ENCODE measurements around the gene MOGAT3.

Gene MOGAT3

GRCh38 chr7:101235050-101235449 is 34.2 kb upstream of the MOGAT3 start:
- Histone ChIP-seq H3K79me2 (ENCODE audit: control insufficient read depth, insufficient read depth, low read length) (no peaks in the 10 kb centered on the region), H2BK15ac (replicated peaks; ENCODE audit: low read depth) (no peak overlapping the region), H2BK120ac (ENCODE audit: low read depth, low read length) (no peak overlapping the region), H3K27ac (ENCODE audit: low read depth, low read length) (no peak overlapping the region), H2BK5ac (ENCODE audit: low read length) (no peak overlapping the region), H3K79me1 (ENCODE audit: low read length) (no peaks in the 10 kb centered on the region), H3K36me3 (ENCODE audit: control insufficient read depth, insufficient read depth, low read length) (no peaks in the 10 kb centered on the region), H3K4me1 (ENCODE audit: control insufficient read depth, low read depth, low read length) (peaks cover 5% of the 10 kb centered on the region), H4K8ac (ENCODE audit: low read depth, low read length) (no peak overlapping the region), H3K9ac (ENCODE audit: low read length) (no peak overlapping the region), H3K4ac (ENCODE audit: low read depth, low read length) (no peak overlapping the region), H3K56ac (ENCODE audit: low read length) (no peak overlapping the region), H3K4me2 (ENCODE audit: low read length) (no peak overlapping the region), H3K4me3 (ENCODE audit: low read length) (no peak overlapping the region), H3K23ac (ENCODE audit: low read length) (no peak overlapping the region), H3K18ac (ENCODE audit: low read length) (no peak overlapping the region), H4K5ac (ENCODE audit: low read length) (no peak overlapping the region), H2AK5ac (ENCODE audit: low read length) (no peak overlapping the region), H3K27me3 (ENCODE audit: insufficient read depth, low read length, poor library complexity) (no peaks in the 10 kb centered on the region)
- WGBS (ENCODE audit: extremely low coverage, insufficient coverage, low lambda C conversion rate) = no CpG with 5 or more reads among the region's 11 CpGs
- DNase-seq = peak; percentile 42

GRCh38 chr7:101234636-101235035 is 33.8 kb upstream of the MOGAT3 start:
- Histone ChIP-seq H3K27me3 (ENCODE audit: insufficient read depth, low read length, poor library complexity) (no peaks in the 10 kb centered on the region), H3K56ac (ENCODE audit: low read length) (no peak overlapping the region), H3K4me1 (ENCODE audit: control insufficient read depth, low read depth, low read length) (peaks cover 5% of the 10 kb centered on the region), H3K4ac (ENCODE audit: low read depth, low read length) (no peak overlapping the region), H4K5ac (ENCODE audit: low read length) (no peak overlapping the region), H3K79me2 (ENCODE audit: control insufficient read depth, insufficient read depth, low read length) (no peaks in the 10 kb centered on the region), H3K79me1 (ENCODE audit: low read length) (no peaks in the 10 kb centered on the region), H2BK5ac (ENCODE audit: low read length) (no peak overlapping the region), H3K18ac (ENCODE audit: low read length) (no peak overlapping the region), H3K36me3 (ENCODE audit: control insufficient read depth, insufficient read depth, low read length) (no peaks in the 10 kb centered on the region), H2BK15ac (replicated peaks; ENCODE audit: low read depth) (no peak overlapping the region), H3K4me3 (ENCODE audit: low read length) (no peak overlapping the region), H3K9ac (ENCODE audit: low read length) (no peak overlapping the region), H4K8ac (ENCODE audit: low read depth, low read length) (no peak overlapping the region), H3K27ac (ENCODE audit: low read depth, low read length) (no peak overlapping the region), H3K23ac (ENCODE audit: low read length) (no peak overlapping the region), H3K4me2 (ENCODE audit: low read length) (no peak overlapping the region), H2AK5ac (ENCODE audit: low read length) (no peak overlapping the region), H2BK120ac (ENCODE audit: low read depth, low read length) (no peak overlapping the region)
- no peak for DNase-seq
- WGBS (ENCODE audit: extremely low coverage, insufficient coverage, low lambda C conversion rate) = no CpG with 5 or more reads among the region's 5 CpGs

GRCh38 chr7:101233907-101234547 is 33.2 kb upstream of the MOGAT3 start:
- Histone ChIP-seq H3K4me2 (ENCODE audit: low read length) (no peak overlapping the region), H2BK15ac (replicated peaks; ENCODE audit: low read depth) (no peak overlapping the region), H4K5ac (ENCODE audit: low read length) (no peak overlapping the region), H3K4ac (ENCODE audit: low read depth, low read length) (no peak overlapping the region), H3K27ac (ENCODE audit: low read depth, low read length) (no peak overlapping the region), H3K4me1 (ENCODE audit: control insufficient read depth, low read depth, low read length) (peaks cover 5% of the 10 kb centered on the region), H3K9ac (ENCODE audit: low read length) (no peak overlapping the region), H3K56ac (ENCODE audit: low read length) (no peak overlapping the region), H2BK120ac (ENCODE audit: low read depth, low read length) (no peak overlapping the region), H3K79me1 (ENCODE audit: low read length) (no peaks in the 10 kb centered on the region), H3K36me3 (ENCODE audit: control insufficient read depth, insufficient read depth, low read length) (no peaks in the 10 kb centered on the region), H3K79me2 (ENCODE audit: control insufficient read depth, insufficient read depth, low read length) (no peaks in the 10 kb centered on the region), H2AK5ac (ENCODE audit: low read length) (no peak overlapping the region), H4K8ac (ENCODE audit: low read depth, low read length) (no peak overlapping the region), H3K27me3 (ENCODE audit: insufficient read depth, low read length, poor library complexity) (no peaks in the 10 kb centered on the region), H3K23ac (ENCODE audit: low read length) (no peak overlapping the region), H3K4me3 (ENCODE audit: low read length) (no peak overlapping the region), H3K18ac (ENCODE audit: low read length) (no peak overlapping the region), H2BK5ac (ENCODE audit: low read length) (no peak overlapping the region)
- peak; percentile 32 for DNase-seq
- no CpG with 5 or more reads among the region's 21 CpGs for WGBS (ENCODE audit: extremely low coverage, insufficient coverage, low lambda C conversion rate)

GRCh38 chr7:101232141-101232850 is 31.5 kb upstream of the MOGAT3 start:
- H3K4ac ChIP-seq (ENCODE audit: low read depth, low read length) = no peak overlapping the region
- H2BK5ac ChIP-seq (ENCODE audit: low read length) = no peak overlapping the region
- H3K27ac ChIP-seq (ENCODE audit: low read depth, low read length) = peak overlapping the region; percentile 17
- peak overlapping the region; percentile 87 for H3K56ac ChIP-seq (ENCODE audit: low read length)
- no peaks in the 10 kb centered on the region for H3K36me3 ChIP-seq (ENCODE audit: control insufficient read depth, insufficient read depth, low read length)
- peak overlapping the region; percentile 13 for H4K8ac ChIP-seq (ENCODE audit: low read depth, low read length)
- no peak overlapping the region for H4K5ac ChIP-seq (ENCODE audit: low read length)
- H3K79me2 ChIP-seq (ENCODE audit: control insufficient read depth, insufficient read depth, low read length) = no peaks in the 10 kb centered on the region
- H2BK15ac ChIP-seq (replicated peaks; ENCODE audit: low read depth) = no peak overlapping the region
- H3K9ac ChIP-seq (ENCODE audit: low read length) = peak overlapping the region; percentile 82
- peak overlapping the region; percentile 48 for H3K4me3 ChIP-seq (ENCODE audit: low read length)
- no peak overlapping the region for H3K23ac ChIP-seq (ENCODE audit: low read length)
- H3K4me1 ChIP-seq (ENCODE audit: control insufficient read depth, low read depth, low read length) = peaks cover 5% of the 10 kb centered on the region
- no CpG with 5 or more reads among the region's 52 CpGs for WGBS (ENCODE audit: extremely low coverage, insufficient coverage, low lambda C conversion rate)
- no peak overlapping the region for H2BK120ac ChIP-seq (ENCODE audit: low read depth, low read length)
- peak overlapping the region; percentile 93 for H3K4me2 ChIP-seq (ENCODE audit: low read length)
- peak; percentile 61 for DNase-seq
- H3K79me1 ChIP-seq (ENCODE audit: low read length) = no peaks in the 10 kb centered on the region
- no peak overlapping the region for H2AK5ac ChIP-seq (ENCODE audit: low read length)
- no peaks in the 10 kb centered on the region for H3K27me3 ChIP-seq (ENCODE audit: insufficient read depth, low read length, poor library complexity)
- peak overlapping the region; percentile 62 for H3K18ac ChIP-seq (ENCODE audit: low read length)

DNA sequence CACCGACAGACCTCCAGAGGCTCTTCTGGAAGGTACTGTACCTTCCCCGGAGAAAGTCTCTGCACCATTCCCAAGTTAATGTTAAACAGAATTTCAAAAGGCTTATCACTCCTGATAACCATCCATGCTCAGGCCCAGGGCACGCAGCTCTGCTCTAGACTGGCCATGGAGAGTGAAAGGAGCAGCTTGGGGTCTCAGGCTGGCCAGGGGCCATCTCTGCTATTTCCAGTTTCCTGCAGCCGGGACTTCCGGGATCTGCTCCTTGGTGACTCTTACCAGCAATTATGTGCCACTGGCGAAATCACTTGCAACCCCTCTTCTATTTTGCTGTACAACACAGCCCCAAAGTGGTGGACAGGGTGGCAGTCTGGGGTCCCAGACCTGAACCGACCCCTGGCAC is 30.8 kb upstream of the MOGAT3 start:
- Histone ChIP-seq H3K9ac (ENCODE audit: low read length) (peak overlapping the region; percentile 82), H3K56ac (ENCODE audit: low read length) (peak overlapping the region; percentile 26), H3K4me3 (ENCODE audit: low read length) (no peak overlapping the region), H3K18ac (ENCODE audit: low read length) (no peak overlapping the region), H2BK5ac (ENCODE audit: low read length) (no peak overlapping the region), H3K23ac (ENCODE audit: low read length) (peak overlapping the region; percentile 24), H2BK120ac (ENCODE audit: low read depth, low read length) (no peak overlapping the region), H3K27me3 (ENCODE audit: insufficient read depth, low read length, poor library complexity) (no peaks in the 10 kb centered on the region), H2BK15ac (replicated peaks; ENCODE audit: low read depth) (no peak overlapping the region), H4K8ac (ENCODE audit: low read depth, low read length) (peak overlapping the region; percentile 13), H4K5ac (ENCODE audit: low read length) (no peak overlapping the region), H3K79me1 (ENCODE audit: low read length) (no peaks in the 10 kb centered on the region), H2AK5ac (ENCODE audit: low read length) (no peak overlapping the region), H3K4me1 (ENCODE audit: control insufficient read depth, low read depth, low read length) (peaks cover 5% of the 10 kb centered on the region), H3K4me2 (ENCODE audit: low read length) (peak overlapping the region; percentile 17), H3K27ac (ENCODE audit: low read depth, low read length) (peak overlapping the region; percentile 15), H3K79me2 (ENCODE audit: control insufficient read depth, insufficient read depth, low read length) (no peaks in the 10 kb centered on the region), H3K36me3 (ENCODE audit: control insufficient read depth, insufficient read depth, low read length) (peaks cover 2% of the 10 kb centered on the region), H3K4ac (ENCODE audit: low read depth, low read length) (no peak overlapping the region)
- WGBS (ENCODE audit: extremely low coverage, insufficient coverage, low lambda C conversion rate) = no CpG with 5 or more reads among the region's 7 CpGs
- no peak for DNase-seq

All from mesendoderm (in vitro differentiated cells).